Measurements from ENCODE around the gene DAPK1. TPM values are rescaled to one million over a fixed set of nuclear protein-coding genes. Genes with fewer than 3 reads are reported as not detected.
A peak's percentile ranks its signal among the peaks of the same experiment; 100 is the strongest.

The DAPK1 gene
- total RNA-seq, 1 donor from 2014 or later: 17.8 TPM

GRCh38 chr9:87610200-87611155 is 112.8 kb downstream of the DAPK1 start:
- Histone ChIP-seq H3K27ac (no peak overlapping the region), H3K9me3 (no peaks in the 10 kb centered on the region), H3K27me3 (no peaks in the 10 kb centered on the region), H3K36me3 (no peaks in the 10 kb centered on the region), H3K4me3 (no peak overlapping the region), H3K4me1 (no peaks in the 10 kb centered on the region)
- intact Hi-C loops (cut with DNase I): no loop called here
- no peak for TF ChIP-seq CTCF (IDR thresholded peaks at IDR 0.05)
- no peak for DNase-seq (ENCODE audit: low spot score in 2 of 2)

DNA sequence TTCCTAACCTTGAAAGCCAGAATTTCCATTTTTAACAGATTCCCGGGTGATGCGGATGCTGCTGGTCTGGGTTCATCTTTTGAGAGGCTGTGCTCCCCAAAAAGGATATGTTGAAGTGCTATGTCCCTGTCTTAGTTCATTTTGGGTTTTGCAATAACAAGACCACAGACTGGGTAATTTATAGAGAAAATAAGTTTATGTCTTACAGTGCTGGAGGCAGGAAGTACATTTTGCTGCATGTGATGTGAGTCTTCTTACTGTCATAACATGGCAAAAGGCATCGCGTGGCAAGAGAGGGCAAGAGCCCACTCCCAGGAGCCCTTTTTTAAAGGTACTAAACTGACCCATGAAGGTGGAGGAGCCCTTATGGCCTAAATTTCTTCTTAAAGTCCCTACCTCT is 114.1 kb downstream of the DAPK1 start:
- Histone ChIP-seq H3K27ac (no peak overlapping the region), H3K4me3 (no peak overlapping the region), H3K27me3 (no peaks in the 10 kb centered on the region), H3K9me3 (no peaks in the 10 kb centered on the region), H3K36me3 (no peaks in the 10 kb centered on the region), H3K4me1 (no peaks in the 10 kb centered on the region)
- intact Hi-C loops (cut with DNase I): no loop called here
- no peak for DNase-seq (ENCODE audit: low spot score in 2 of 2)
- TF ChIP-seq CTCF (IDR thresholded peaks at IDR 0.05): no peak

- intact Hi-C loops (cut with DNase I): no loop called here
- no peaks in the 10 kb centered on the region for H3K36me3 ChIP-seq
- no peak for DNase-seq (ENCODE audit: low spot score in 2 of 2)
- no peaks in the 10 kb centered on the region for H3K4me1 ChIP-seq
- H3K27me3 ChIP-seq: no peaks in the 10 kb centered on the region
- no peak for TF ChIP-seq CTCF (IDR thresholded peaks at IDR 0.05)
- H3K4me3 ChIP-seq: no peak overlapping the region
- H3K27ac ChIP-seq: no peak overlapping the region
- no peaks in the 10 kb centered on the region for H3K9me3 ChIP-seq
Measured at GRCh38 chr9:87612536-87612935, 114.9 kb downstream of the DAPK1 start.

DNA sequence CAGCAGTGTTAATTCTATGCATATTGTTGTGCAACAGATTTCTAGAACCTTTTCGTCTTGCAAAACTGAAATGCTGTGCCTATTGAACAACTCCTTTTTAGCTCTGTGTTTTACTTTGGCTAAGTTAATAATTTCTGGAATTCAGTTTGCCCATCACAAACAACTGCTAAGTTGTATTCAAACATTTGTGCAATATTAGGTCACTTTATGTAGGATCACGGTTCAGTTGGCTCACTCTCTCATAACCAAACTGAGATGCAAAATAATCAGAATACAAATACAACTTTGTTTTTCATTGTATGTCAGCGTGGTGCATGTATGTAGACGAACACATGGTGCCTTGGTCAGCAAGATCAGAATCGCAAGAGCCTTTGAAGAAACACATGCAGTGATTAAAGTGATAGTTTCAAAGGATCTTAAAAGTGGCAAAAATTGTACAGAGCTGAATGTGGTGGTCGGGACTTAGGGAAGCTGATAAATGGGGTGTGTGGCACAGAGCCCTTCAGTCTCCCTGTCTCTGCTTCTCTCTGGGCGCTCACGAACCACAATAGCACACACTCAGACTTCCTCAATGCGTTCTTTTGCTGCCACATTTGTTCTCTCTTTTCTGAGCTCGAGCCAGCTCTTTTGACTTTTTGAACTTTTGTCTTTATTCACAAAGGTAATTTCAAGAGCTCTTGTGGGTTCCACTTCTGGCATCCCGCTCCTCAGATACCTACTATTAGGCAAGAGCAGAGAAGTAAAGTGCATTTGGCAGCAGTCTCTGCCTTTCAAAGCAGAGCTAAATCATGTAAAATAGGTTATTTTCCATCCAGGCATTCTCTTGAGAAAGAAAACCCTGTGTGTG is 115.8 kb downstream of the DAPK1 start:
- intact Hi-C loops (cut with DNase I): no loop called here
- Histone ChIP-seq H3K27ac (no peak overlapping the region), H3K4me1 (no peaks in the 10 kb centered on the region), H3K36me3 (no peaks in the 10 kb centered on the region), H3K27me3 (no peaks in the 10 kb centered on the region), H3K9me3 (no peaks in the 10 kb centered on the region), H3K4me3 (no peak overlapping the region)
- TF ChIP-seq CTCF (IDR thresholded peaks at IDR 0.05): no peak
- DNase-seq (ENCODE audit: low spot score in 2 of 2): peak in 1 of 2 donors; percentile 58

DNA sequence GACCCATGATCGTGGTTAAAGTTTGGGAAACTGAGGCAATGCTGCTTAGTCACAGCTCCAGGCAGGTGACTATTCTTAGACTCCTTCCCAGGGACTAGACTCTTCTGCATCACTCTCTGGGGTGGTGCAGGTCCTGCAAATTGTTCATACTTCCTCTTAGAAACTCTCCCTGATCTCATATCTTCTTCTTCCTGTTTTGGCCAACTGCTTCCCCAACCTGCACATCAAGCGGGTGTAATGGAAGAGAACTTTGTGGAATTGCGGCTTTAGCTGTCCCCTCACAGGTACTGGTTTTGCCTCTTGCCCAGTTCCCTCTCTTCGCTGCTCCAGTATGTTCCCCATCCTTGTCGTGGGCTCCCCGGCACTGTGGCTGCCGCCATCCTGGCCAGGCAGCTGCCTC is 116.7 kb downstream of the DAPK1 start:
- DNase-seq (ENCODE audit: low spot score in 2 of 2): no peak
- Histone ChIP-seq H3K4me1 (no peaks in the 10 kb centered on the region), H3K36me3 (no peaks in the 10 kb centered on the region), H3K27me3 (no peaks in the 10 kb centered on the region), H3K9me3 (no peaks in the 10 kb centered on the region), H3K4me3 (no peak overlapping the region), H3K27ac (no peak overlapping the region)
- intact Hi-C loops (cut with DNase I): no loop called here
- TF ChIP-seq CTCF (IDR thresholded peaks at IDR 0.05): no peak
